ENCODE results near the gene SNORC.

SNORC gene

DNA sequence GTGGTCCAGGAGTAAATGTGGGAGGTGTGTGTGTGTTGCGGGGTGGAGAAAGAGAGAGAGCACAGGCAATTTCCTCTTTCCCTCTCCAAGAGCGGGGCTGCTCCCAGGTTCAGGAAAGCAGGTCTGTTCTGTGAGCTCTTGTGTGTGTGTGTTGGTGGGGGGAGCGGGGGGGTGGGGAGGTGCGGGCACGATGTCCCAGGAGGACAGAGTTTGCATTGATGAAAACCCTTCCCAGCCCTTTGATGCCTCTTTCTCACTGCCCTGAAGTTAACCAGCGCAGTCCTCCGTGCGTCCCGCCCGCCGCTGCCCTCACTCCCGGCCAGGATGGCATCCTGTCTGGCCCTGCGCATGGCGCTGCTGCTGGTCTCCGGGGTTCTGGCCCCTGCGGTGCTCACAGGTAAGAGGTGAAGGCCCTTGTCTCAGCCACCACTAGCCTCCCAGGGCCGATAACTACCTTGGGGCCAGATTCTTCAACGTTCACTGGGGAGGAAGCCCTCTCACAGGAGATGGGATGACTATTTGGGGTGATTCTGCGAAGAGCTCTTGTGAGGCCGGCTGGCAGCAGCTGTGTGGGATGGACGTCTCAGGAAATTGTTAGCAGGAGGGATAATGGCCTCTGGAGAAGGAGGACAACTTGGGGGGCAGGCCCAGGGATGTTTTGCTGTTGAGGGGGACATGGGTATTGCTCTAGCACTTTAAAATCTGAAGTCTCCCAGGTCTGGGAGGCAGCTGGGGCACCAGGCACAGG lies at the start of gene SNORC:
Gene SNORC (plus strand): TSS at position 247 of the 748 bp plus-strand sequence. CDS start 78 bp downstream, at position 325.
- CTCF ChIA-PET = no interaction called here
- TF ChIP-seq L3MBTL2 (conservative IDR thresholded peaks at IDR 0.05) (no peak), BHLHE40 (IDR thresholded peaks at IDR 0.05; ENCODE audit: borderline replicate concordance) (no peak), SUZ12 (IDR thresholded peaks at IDR 0.05) (no peak), ZNF384 (IDR thresholded peaks at IDR 0.05) (no peak), HDGF (IDR thresholded peaks at IDR 0.05; ENCODE audit: borderline replicate concordance) (no peak), FOXM1 (IDR thresholded peaks at IDR 0.05; ENCODE audit: borderline replicate concordance) (no peak), CTBP1 (IDR thresholded peaks at IDR 0.05; ENCODE audit: borderline replicate concordance) (no peak), NFRKB (IDR thresholded peaks at IDR 0.05) (no peak), TARDBP (IDR thresholded peaks at IDR 0.05) (no peak), LEF1 (IDR thresholded peaks at IDR 0.05; ENCODE audit: borderline replicate concordance) (no peak), ELF4 (IDR thresholded peaks at IDR 0.05) (no peak), ARNT (IDR thresholded peaks at IDR 0.05) (no peak), FOXK2 (IDR thresholded peaks at IDR 0.05) (no peak), FOXA1 (IDR thresholded peaks at IDR 0.05) (no peak), SP1 (IDR thresholded peaks at IDR 0.05) (no peak)
- TF ChIP-seq, protein P1, sequence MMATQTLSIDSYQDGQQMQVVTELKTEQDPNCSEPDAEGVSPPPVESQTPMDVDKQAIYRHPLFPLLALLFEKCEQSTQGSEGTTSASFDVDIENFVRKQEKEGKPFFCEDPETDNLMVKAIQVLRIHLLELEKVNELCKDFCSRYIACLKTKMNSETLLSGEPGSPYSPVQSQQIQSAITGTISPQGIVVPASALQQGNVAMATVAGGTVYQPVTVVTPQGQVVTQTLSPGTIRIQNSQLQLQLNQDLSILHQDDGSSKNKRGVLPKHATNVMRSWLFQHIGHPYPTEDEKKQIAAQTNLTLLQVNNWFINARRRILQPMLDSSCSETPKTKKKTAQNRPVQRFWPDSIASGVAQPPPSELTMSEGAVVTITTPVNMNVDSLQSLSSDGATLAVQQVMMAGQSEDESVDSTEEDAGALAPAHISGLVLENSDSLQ (IDR thresholded peaks at IDR 0.05) = no peak
- no peak for DNase-seq (ENCODE audit: extremely low spot score)
- POLR2A ChIA-PET = no interaction called here

GRCh38 chr2:232829988-232830387 lies 40.1 kb upstream of the SNORC start:
- DNase-seq (ENCODE audit: extremely low spot score) = no peak
- CTCF ChIA-PET = no interaction called here
- POLR2A ChIA-PET = no interaction called here
- TF ChIP-seq TARDBP (IDR thresholded peaks at IDR 0.05) (no peak), FOXM1 (IDR thresholded peaks at IDR 0.05; ENCODE audit: borderline replicate concordance) (no peak), SUZ12 (IDR thresholded peaks at IDR 0.05) (no peak), FOXA1 (IDR thresholded peaks at IDR 0.05) (no peak), SP1 (IDR thresholded peaks at IDR 0.05) (no peak), ZNF384 (IDR thresholded peaks at IDR 0.05) (no peak), ARNT (IDR thresholded peaks at IDR 0.05) (no peak), NFRKB (IDR thresholded peaks at IDR 0.05) (no peak)

DNA sequence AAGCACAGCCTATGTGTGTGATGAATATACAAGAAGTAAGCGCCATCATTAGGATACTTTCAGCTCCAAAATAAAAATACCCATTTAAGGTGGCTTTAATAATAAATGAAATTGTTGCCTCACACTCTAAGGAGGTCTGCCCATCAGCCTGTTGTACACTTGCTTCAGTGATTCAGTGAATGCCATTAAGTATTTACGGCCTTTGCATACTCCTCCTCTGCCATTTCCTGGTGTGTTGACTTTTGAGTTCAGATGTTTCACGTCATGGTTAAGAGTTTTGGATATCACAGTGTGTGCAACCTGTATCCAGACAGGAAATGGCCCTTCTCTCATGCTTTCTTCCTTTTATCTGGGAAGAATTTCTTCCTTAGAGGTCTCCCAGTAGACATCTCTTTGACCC lies 38.6 kb upstream of the SNORC start:
- ChIA-PET CTCF (interaction anchor here (0.6 kb wide), 1 partner anchor 70 kb away, joined by 3 read pairs; no protein-coding TSS in a partner anchor), POLR2A (no interaction called here)
- DNase-seq (ENCODE audit: extremely low spot score) = no peak
- TF ChIP-seq L3MBTL2 (conservative IDR thresholded peaks at IDR 0.05) (no peak), CTBP1 (IDR thresholded peaks at IDR 0.05; ENCODE audit: borderline replicate concordance) (no peak), NFRKB (IDR thresholded peaks at IDR 0.05) (no peak), ZNF384 (IDR thresholded peaks at IDR 0.05) (no peak), ELF4 (IDR thresholded peaks at IDR 0.05) (no peak), LEF1 (IDR thresholded peaks at IDR 0.05; ENCODE audit: borderline replicate concordance) (no peak), FOXA1 (IDR thresholded peaks at IDR 0.05) (no peak), BHLHE40 (IDR thresholded peaks at IDR 0.05; ENCODE audit: borderline replicate concordance) (no peak), FOXM1 (IDR thresholded peaks at IDR 0.05; ENCODE audit: borderline replicate concordance) (no peak), HDGF (IDR thresholded peaks at IDR 0.05; ENCODE audit: borderline replicate concordance) (no peak), TARDBP (IDR thresholded peaks at IDR 0.05) (no peak)
- TF ChIP-seq, protein P1 (IDR thresholded peaks at IDR 0.05) = no peak

- POLR2A ChIA-PET = no interaction called here
- CTCF ChIA-PET = no interaction called here
Measured at GRCh38 chr2:232833830-232834229, 36.2 kb upstream of the SNORC start.

DNA sequence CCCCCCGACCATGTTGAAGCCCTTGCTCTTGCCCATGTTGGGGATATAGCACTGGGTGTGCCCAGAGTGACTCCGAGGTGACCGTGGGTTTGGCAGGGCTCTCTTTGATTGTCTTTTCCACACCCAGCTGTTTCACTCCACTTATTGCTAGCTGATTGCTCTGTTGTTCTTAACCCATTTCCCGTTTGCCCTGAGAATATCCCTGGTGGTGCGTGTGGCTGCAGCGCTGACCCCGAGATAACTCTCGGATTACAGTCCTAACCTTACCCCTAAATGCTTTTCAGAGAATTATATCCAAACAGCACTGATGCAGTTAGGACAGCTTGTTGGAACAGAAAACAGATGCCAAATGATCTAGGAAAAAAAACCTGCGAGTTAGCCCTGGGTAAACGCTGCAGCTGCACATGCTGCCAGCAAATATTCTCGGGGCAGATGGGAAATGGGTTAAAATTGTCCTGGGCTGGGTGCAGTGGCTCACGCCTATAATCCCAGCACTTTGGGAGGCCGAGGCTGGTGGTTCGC lies 34.3 kb upstream of the SNORC start:
- DNase-seq (ENCODE audit: extremely low spot score) = no peak
- ChIA-PET POLR2A (no interaction called here), CTCF (interaction anchor here (0.6 kb wide), 1 partner anchor 315 kb away, joined by 5 read pairs; no protein-coding TSS in a partner anchor)
- TF ChIP-seq ZNF384 (IDR thresholded peaks at IDR 0.05) (no peak), ARNT (IDR thresholded peaks at IDR 0.05) (no peak), FOXM1 (IDR thresholded peaks at IDR 0.05; ENCODE audit: borderline replicate concordance) (no peak), LEF1 (IDR thresholded peaks at IDR 0.05; ENCODE audit: borderline replicate concordance) (no peak), FOXA1 (IDR thresholded peaks at IDR 0.05) (no peak), ELF4 (IDR thresholded peaks at IDR 0.05) (no peak)
- TF ChIP-seq, protein P1 (IDR thresholded peaks at IDR 0.05) = no peak

More at GRCh38 chr2:232833830-232834229, 36.2 kb upstream of the SNORC start:
- no peak for DNase-seq (ENCODE audit: extremely low spot score)
- TF ChIP-seq FOXM1 (IDR thresholded peaks at IDR 0.05; ENCODE audit: borderline replicate concordance) = no peak
- TF ChIP-seq FOXA1 (IDR thresholded peaks at IDR 0.05) = no peak
- no peak for TF ChIP-seq ELF4 (IDR thresholded peaks at IDR 0.05)
- TF ChIP-seq HDGF (IDR thresholded peaks at IDR 0.05; ENCODE audit: borderline replicate concordance) = no peak
- TF ChIP-seq BHLHE40 (IDR thresholded peaks at IDR 0.05; ENCODE audit: borderline replicate concordance) = no peak
- no peak for TF ChIP-seq L3MBTL2 (conservative IDR thresholded peaks at IDR 0.05)
- no peak for TF ChIP-seq LEF1 (IDR thresholded peaks at IDR 0.05; ENCODE audit: borderline replicate concordance)
- no peak for TF ChIP-seq TARDBP (IDR thresholded peaks at IDR 0.05)
- TF ChIP-seq FOXK2 (IDR thresholded peaks at IDR 0.05) = no peak
- no peak for TF ChIP-seq ZNF384 (IDR thresholded peaks at IDR 0.05)

DNA sequence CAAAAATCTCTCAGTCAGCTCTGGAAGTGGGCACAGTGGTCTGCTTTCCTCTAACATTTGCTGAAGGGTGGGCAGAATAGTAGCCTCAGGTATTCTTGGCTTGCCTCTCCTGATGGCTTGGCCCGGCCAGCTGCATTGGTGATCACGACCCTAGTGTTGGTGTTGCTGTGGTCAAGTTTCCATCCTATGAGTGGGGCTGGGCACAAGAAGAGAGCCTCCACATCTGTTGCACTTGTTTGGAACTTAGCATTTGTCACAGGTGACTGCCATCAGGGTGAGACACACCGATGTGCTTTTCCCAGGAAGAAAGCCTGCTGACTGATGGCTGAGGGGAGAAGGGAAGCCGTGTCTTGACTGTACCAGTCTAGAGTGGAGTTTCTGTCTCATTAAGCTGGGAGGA lies 33.1 kb upstream of the SNORC start:
- ChIA-PET POLR2A (no interaction called here), CTCF (interaction anchor here (0.7 kb wide), 1 partner anchor 9 kb away, joined by 3 read pairs; no protein-coding TSS in a partner anchor)
- TF ChIP-seq TARDBP (IDR thresholded peaks at IDR 0.05) (no peak), CTBP1 (IDR thresholded peaks at IDR 0.05; ENCODE audit: borderline replicate concordance) (no peak), HDGF (IDR thresholded peaks at IDR 0.05; ENCODE audit: borderline replicate concordance) (no peak), ELF4 (IDR thresholded peaks at IDR 0.05) (no peak), LEF1 (IDR thresholded peaks at IDR 0.05; ENCODE audit: borderline replicate concordance) (no peak), FOXK2 (IDR thresholded peaks at IDR 0.05) (no peak), SP1 (IDR thresholded peaks at IDR 0.05) (no peak), SUZ12 (IDR thresholded peaks at IDR 0.05) (no peak), BHLHE40 (IDR thresholded peaks at IDR 0.05; ENCODE audit: borderline replicate concordance) (no peak), FOXA1 (IDR thresholded peaks at IDR 0.05) (no peak), L3MBTL2 (conservative IDR thresholded peaks at IDR 0.05) (no peak), ARNT (IDR thresholded peaks at IDR 0.05) (no peak), ZNF384 (IDR thresholded peaks at IDR 0.05) (no peak)
- TF ChIP-seq, protein P1 (IDR thresholded peaks at IDR 0.05) = no peak
- no peak for DNase-seq (ENCODE audit: extremely low spot score)

Data from HEK293T (cell line).